Urinary bladder (tissue), 4 donors: Measurements from ENCODE around the gene RAD51AP1. TPM values are rescaled to one million over a fixed set of nuclear protein-coding genes. Genes with fewer than 3 reads are reported as not detected.

Experiments used
- DNase-seq: peaks from one replicate; pipeline ENCODE4 v3.0.0-alpha.2; 2015; ENCODE audit errors: extremely low spot score
- H3K27ac ChIP-seq: one replicate; pipeline ENCODE4 v1.5.1; 2013; ENCODE audit warnings: low read depth, mild to moderate bottlenecking, moderate library complexity
- H3K36me3 ChIP-seq: one replicate; pipeline ENCODE4 v1.6.1; 2013; ENCODE audit warnings: mild to moderate bottlenecking, moderate library complexity; ENCODE audit not compliant: insufficient read depth
- H3K4me1 ChIP-seq: one replicate; pipeline ENCODE4 v1.6.1; 2013; ENCODE audit warnings: mild to moderate bottlenecking, moderate library complexity; ENCODE audit not compliant: insufficient read depth
- H3K4me3 ChIP-seq: one replicate; pipeline ENCODE4 v1.5.1; 2013; ENCODE audit warnings: low read depth, low read length
- WGBS: extraction: QIAGEN DNeasy Blood & Tissue Kit; methylation state at CpG from one replicate; pipeline ENCODE4 v1.1.7; 2013; 5-methylcytosine and 5-hydroxymethylcytosine counted together
- polyA plus RNA-seq: library from polyadenylated mRNA; stranded (reverse); fragments of 200-250 nt; gene quantifications from one replicate; pipeline ENCODE4 v1.2.3, GENCODE V29; 2013
- total RNA-seq: library from RNA; depleted of rRNA; stranded (reverse); fragments of >200 nt; gene quantifications from one replicate; pipeline ENCODE4 v1.2.3, GENCODE V29; 2014
- donor health status: healthy with polysubstance abuse.
- donor health status: healthy.

The RAD51AP1 gene
- total and polyA plus RNA-seq, 2 donors: 2.4 to 22.8 TPM

- H3K4me1 ChIP-seq: no peaks in the 10 kb centered on the region
- no peak overlapping the region for H3K4me3 ChIP-seq
- 92% methylated on average over 2 of the region's 2 CpGs for WGBS
- no peaks in the 10 kb centered on the region for H3K36me3 ChIP-seq
- H3K27ac ChIP-seq: no peak overlapping the region
- no peak for DNase-seq
Observed at GRCh38 chr12:4526923-4527546, 11.7 kb upstream of the RAD51AP1 start.

DNA sequence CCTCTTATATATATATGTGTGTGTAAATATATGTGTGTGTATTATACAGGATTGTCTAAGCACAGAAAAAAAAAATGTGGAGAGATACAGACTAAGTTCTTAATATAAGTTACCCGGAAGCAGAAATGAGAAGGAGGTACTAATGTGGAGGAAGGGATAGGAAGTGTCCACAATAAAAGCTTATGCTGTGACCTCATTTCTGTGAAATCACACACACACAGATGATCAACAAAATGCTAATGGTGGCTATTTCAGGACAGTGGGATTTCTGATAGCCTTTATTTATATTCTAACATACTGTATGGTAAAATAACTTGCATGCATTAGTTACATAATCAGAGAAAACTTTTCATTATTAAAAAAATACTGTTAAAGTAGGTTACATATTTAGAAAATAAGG is 8.5 kb upstream of the RAD51AP1 start:
- no peak overlapping the region for H3K4me3 ChIP-seq
- H3K4me1 ChIP-seq: no peaks in the 10 kb centered on the region
- WGBS: 73% methylated on average over 1 of the region's 1 CpG
- no peak overlapping the region for H3K27ac ChIP-seq
- no peak for DNase-seq
- H3K36me3 ChIP-seq: peaks cover 6% of the 10 kb centered on the region

DNA sequence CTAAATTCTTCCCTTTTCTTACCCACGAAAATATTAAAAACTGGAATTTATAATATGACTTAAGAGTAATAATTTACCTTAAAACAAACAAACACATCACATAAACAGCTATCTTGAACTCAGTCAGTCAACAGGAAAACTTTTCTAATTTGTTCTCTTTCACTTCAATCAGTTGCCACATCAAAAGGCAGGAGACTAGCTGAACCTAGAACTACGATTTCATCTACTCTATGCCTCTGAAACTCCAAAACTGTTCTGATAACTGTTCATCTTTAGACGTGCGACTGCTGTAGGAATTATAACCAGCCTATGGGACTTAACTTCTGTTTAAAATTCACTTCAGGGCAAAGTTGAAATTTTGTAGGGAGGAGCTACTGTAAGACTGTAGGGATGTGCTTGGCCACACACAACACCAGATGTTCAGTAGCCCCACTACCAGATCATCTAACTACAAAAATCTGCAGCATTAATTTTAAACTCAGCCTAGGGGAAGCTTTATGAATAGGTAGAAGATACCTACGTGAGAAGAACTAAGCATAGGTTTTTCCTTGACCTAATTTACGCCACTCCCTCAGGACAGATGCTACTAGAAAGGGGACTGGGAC is 7.6 kb upstream of the RAD51AP1 start:
- WGBS: 85% methylated on average over 6 of the region's 6 CpGs
- Histone ChIP-seq H3K27ac (no peak overlapping the region), H3K4me1 (no peaks in the 10 kb centered on the region), H3K36me3 (peaks cover 6% of the 10 kb centered on the region), H3K4me3 (no peak overlapping the region)
- no peak for DNase-seq

GRCh38 chr12:4535092-4535491 is 3.6 kb upstream of the RAD51AP1 start:
- Histone ChIP-seq H3K36me3 (peaks cover 6% of the 10 kb centered on the region), H3K4me3 (no peak overlapping the region), H3K4me1 (no peaks in the 10 kb centered on the region), H3K27ac (no peak overlapping the region)
- 91% methylated on average over 4 of the region's 4 CpGs for WGBS
- DNase-seq: no peak

- Histone ChIP-seq H3K36me3 (peaks cover 6% of the 10 kb centered on the region), H3K4me3 (no peak overlapping the region), H3K4me1 (no peaks in the 10 kb centered on the region), H3K27ac (no peak overlapping the region)
- WGBS: 73% methylated on average over 2 of the region's 2 CpGs
- no peak for DNase-seq
Observed at GRCh38 chr12:4535871-4536270, 2.8 kb upstream of the RAD51AP1 start.

GRCh38 chr12:4539167-4539870 is 629 bp downstream of the RAD51AP1 start:
- H3K27ac ChIP-seq: no peak overlapping the region
- H3K4me3 ChIP-seq: peak overlapping the region; percentile 57
- H3K4me1 ChIP-seq: no peaks in the 10 kb centered on the region
- 10% methylated on average over 16 of the region's 16 CpGs for WGBS
- DNase-seq: no peak
- H3K36me3 ChIP-seq: peaks cover under 1% of the 10 kb centered on the region

GRCh38 chr12:4540170-4540569 is 1.5 kb downstream of the RAD51AP1 start:
- Histone ChIP-seq H3K36me3 (no peaks in the 10 kb centered on the region), H3K27ac (no peak overlapping the region), H3K4me3 (no peak overlapping the region), H3K4me1 (no peaks in the 10 kb centered on the region)
- 83% methylated on average over 3 of the region's 3 CpGs for WGBS
- DNase-seq: no peak

DNA sequence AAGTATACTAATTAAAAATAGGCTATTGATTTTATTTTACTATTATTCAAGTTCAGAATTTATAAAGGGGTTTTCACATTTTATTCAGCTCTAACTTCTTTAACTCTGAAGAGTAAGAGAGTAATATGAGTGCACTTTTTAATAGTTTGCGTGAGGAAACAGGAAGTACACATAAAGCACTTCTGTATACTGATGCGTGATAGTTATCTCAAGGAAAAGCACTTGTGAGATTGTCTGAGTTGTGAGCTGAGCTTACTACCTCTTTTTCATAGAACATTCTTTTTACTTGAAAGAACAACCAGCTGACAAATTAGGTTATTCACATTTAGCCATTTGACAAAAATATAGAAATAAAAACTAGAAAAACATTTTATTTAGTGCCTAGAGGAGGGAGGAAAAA is 1.9 kb downstream of the RAD51AP1 start:
- H3K36me3 ChIP-seq: no peaks in the 10 kb centered on the region
- no peaks in the 10 kb centered on the region for H3K4me1 ChIP-seq
- 60% methylated on average over 2 of the region's 2 CpGs for WGBS
- no peak overlapping the region for H3K4me3 ChIP-seq
- no peak for DNase-seq
- no peak overlapping the region for H3K27ac ChIP-seq

- 78% methylated on average over 1 of the region's 1 CpG for WGBS
Observed at GRCh38 chr12:4545195-4545594, 6.5 kb downstream of the RAD51AP1 start.

DNA sequence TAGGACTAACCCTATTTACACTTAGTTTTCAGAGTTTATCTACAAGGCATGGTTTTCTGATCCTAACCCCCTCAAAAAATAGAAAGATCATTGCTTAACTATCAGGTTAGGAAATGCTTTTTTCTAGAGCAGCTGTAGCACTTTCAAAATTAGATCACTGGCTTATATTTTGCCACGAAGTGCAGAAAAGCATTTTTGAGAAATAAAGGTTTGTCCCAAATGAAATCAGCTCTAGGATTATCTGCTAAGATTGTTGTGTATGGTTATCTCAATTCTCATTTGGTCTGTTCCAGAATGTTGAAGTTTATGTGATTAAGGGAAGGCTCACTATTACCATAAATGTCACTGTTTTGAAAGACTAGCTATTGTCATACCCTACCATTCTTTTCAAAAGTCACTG is 13.5 kb downstream of the RAD51AP1 start:
- H3K4me1 ChIP-seq: no peaks in the 10 kb centered on the region
- H3K27ac ChIP-seq: no peak overlapping the region
- 88% methylated on average over 1 of the region's 1 CpG for WGBS
- H3K36me3 ChIP-seq: no peaks in the 10 kb centered on the region
- DNase-seq: no peak
- H3K4me3 ChIP-seq: no peak overlapping the region

More at GRCh38 chr12:4545195-4545594, 6.5 kb downstream of the RAD51AP1 start:
- H3K4me3 ChIP-seq: no peak overlapping the region
- H3K4me1 ChIP-seq: no peaks in the 10 kb centered on the region
- DNase-seq: no peak
- no peak overlapping the region for H3K27ac ChIP-seq
- no peaks in the 10 kb centered on the region for H3K36me3 ChIP-seq

DNA sequence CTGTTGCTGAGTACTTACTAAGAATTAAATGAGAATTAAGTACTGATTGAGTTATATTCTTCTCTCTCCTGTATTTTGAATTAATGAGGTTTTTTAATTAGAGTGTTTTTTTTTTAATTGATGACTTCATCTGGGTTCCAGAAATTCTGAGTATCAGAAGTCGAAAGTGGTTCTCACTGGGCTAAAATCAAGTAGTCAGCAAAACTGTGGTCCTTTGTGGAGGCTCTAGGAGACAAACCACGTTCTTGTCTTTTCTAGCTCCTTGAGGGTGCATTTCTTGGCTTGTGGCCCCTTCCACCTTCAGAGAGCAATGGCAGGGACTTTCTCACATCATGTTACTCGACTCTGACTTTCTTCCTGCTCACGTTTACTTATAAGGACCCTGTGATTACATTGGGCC is 15.3 kb downstream of the RAD51AP1 start:
- no peak overlapping the region for H3K4me3 ChIP-seq
- no peak for DNase-seq
- H3K36me3 ChIP-seq: no peaks in the 10 kb centered on the region
- H3K4me1 ChIP-seq: no peaks in the 10 kb centered on the region
- no peak overlapping the region for H3K27ac ChIP-seq
- 93% methylated on average over 4 of the region's 4 CpGs for WGBS

GRCh38 chr12:4555804-4556203 is 17.1 kb downstream of the RAD51AP1 start:
- no peak overlapping the region for H3K4me3 ChIP-seq
- no peaks in the 10 kb centered on the region for H3K4me1 ChIP-seq
- no peaks in the 10 kb centered on the region for H3K36me3 ChIP-seq
- H3K27ac ChIP-seq: peak overlapping the region; percentile 2
- WGBS: 94% methylated on average over 2 of the region's 2 CpGs
- no peak for DNase-seq

GRCh38 chr12:4556735-4557530 is 18.2 kb downstream of the RAD51AP1 start:
- H3K4me1 ChIP-seq: no peaks in the 10 kb centered on the region
- no peak overlapping the region for H3K27ac ChIP-seq
- no peak overlapping the region for H3K4me3 ChIP-seq
- DNase-seq: no peak
- WGBS: 93% methylated on average over 2 of the region's 2 CpGs
- H3K36me3 ChIP-seq: no peaks in the 10 kb centered on the region
